GM23338 (cell line): Measurements from ENCODE around the gene NEU4. TPM values are rescaled to one million over a fixed set of nuclear protein-coding genes. Genes with fewer than 3 reads are reported as not detected.

Experiments
- ATAC-seq: fragments of 200-7000 bp; cut with Tn5 transposase; 3 replicates; pipeline ENCODE4 v1.9.1; 2020
- DNase-seq: peaks from one replicate; pipeline ENCODE4 v3.0.0-alpha.2; 2015; ENCODE audit warnings: low spot score
- H2AFZ ChIP-seq: fragments of 200-600 bp; sonication (generic); 2 replicates; pipeline ENCODE4 v1.8.0; 2016; ENCODE audit warnings: antibody characterized with exemption, mild to moderate bottlenecking, moderate library complexity
- H3F3A ChIP-seq: fragments of 200-600 bp; sonication (generic); replicated peaks from 2 replicates; pipeline ENCODE4 v1.8.0; 2017; ENCODE audit warnings: antibody characterized with exemption, mixed run types, low read depth
- H3K27ac ChIP-seq: fragments of 200-600 bp; sonication (generic); 2 replicates; pipeline ENCODE4 v1.6.1; 2016; ENCODE audit warnings: low read depth
- H3K27me3 ChIP-seq: fragments of 200-600 bp; sonication (generic); 2 replicates; pipeline ENCODE4 v1.8.0; 2016; ENCODE audit warnings: mild to moderate bottlenecking, mixed run types, moderate library complexity; ENCODE audit not compliant: insufficient read depth
- H3K36me3 ChIP-seq: fragments of 200-600 bp; sonication (generic); 2 replicates; pipeline ENCODE4 v1.8.0; 2016; ENCODE audit warnings: mild to moderate bottlenecking; ENCODE audit not compliant: insufficient read depth
- H3K4me1 ChIP-seq: fragments of 200-600 bp; sonication (generic); 2 replicates; pipeline ENCODE4 v1.8.0; 2016; ENCODE audit warnings: mild to moderate bottlenecking, moderate library complexity; ENCODE audit not compliant: insufficient read depth
- H3K4me2 ChIP-seq: fragments of 200-600 bp; sonication (generic); 2 replicates; pipeline ENCODE4 v1.7.1; 2017; ENCODE audit warnings: mixed run types
- H3K4me3 ChIP-seq: fragments of 200-600 bp; sonication (generic); 2 replicates; pipeline ENCODE4 v1.6.1; 2016; ENCODE audit warnings: mixed run types
- H3K79me2 ChIP-seq: fragments of 200-600 bp; sonication (generic); replicated peaks from 2 replicates; pipeline ENCODE4 v1.8.0; 2017; ENCODE audit warnings: mild to moderate bottlenecking; ENCODE audit not compliant: insufficient read depth
- H3K9me2 ChIP-seq: fragments of 200-600 bp; sonication (generic); 2 replicates; pipeline ENCODE4 v1.8.0; 2017; ENCODE audit not compliant: insufficient read depth
- H4K20me1 ChIP-seq: fragments of 200-600 bp; sonication (generic); replicated peaks from 2 replicates; pipeline ENCODE4 v1.8.0; 2017; ENCODE audit warnings: mild to moderate bottlenecking; ENCODE audit not compliant: insufficient read depth
- H3K27ac Mint-ChIP-seq: 2 replicates; pipeline ENCODE4 v1.8.0; 2020; ENCODE audit warnings: inconsistent platforms, mild to moderate bottlenecking, moderate library complexity, mixed read lengths
- H3K27me3 Mint-ChIP-seq: 3 replicates; pipeline ENCODE4 v1.8.0; 2022; ENCODE audit warnings: low read depth, mild to moderate bottlenecking, moderate library complexity, mixed read lengths, inconsistent platforms; ENCODE audit not compliant: insufficient read depth, poor library complexity
- H3K36me3 Mint-ChIP-seq: 3 replicates; pipeline ENCODE4 v1.8.0; 2021; ENCODE audit warnings: low read depth, mild to moderate bottlenecking, inconsistent platforms, moderate library complexity, mixed read lengths
- H3K4me1 Mint-ChIP-seq: 3 replicates; pipeline ENCODE4 v1.8.0; 2020; ENCODE audit warnings: mild to moderate bottlenecking, inconsistent platforms, mixed read lengths
- H3K4me3 Mint-ChIP-seq: 3 replicates; pipeline ENCODE4 v1.8.0; 2021; ENCODE audit warnings: moderate library complexity, mild to moderate bottlenecking, inconsistent platforms, mixed read lengths
- H3K9me3 Mint-ChIP-seq: 3 replicates; pipeline ENCODE4 v1.8.0; 2020; ENCODE audit warnings: moderate library complexity, mild to moderate bottlenecking, inconsistent platforms, mixed read lengths
- CREB1 ChIP-seq: fragments of 250-450 bp; sonication (Bioruptor Pico); IDR thresholded peaks from 2 replicates; pipeline ENCODE4 v1.5.0; 2020; ENCODE audit warnings: low read depth, mild to moderate bottlenecking, moderate library complexity
- EZH2 ChIP-seq: fragments of 200-600 bp; sonication (generic); IDR thresholded peaks from one replicate; pipeline ENCODE4 v1.8.0; 2017; ENCODE audit warnings: antibody characterized with exemption, mild to moderate bottlenecking, low read depth; ENCODE audit not compliant: unreplicated experiment
- EZH2phosphoT487 ChIP-seq: fragments of 200-600 bp; sonication (generic); IDR thresholded peaks from one replicate; pipeline ENCODE4 v1.8.1; 2018; ENCODE audit warnings: antibody characterized with exemption; ENCODE audit not compliant: unreplicated experiment
- JUNB ChIP-seq: IDR thresholded peaks from one replicate; pipeline ENCODE4 v1.6.1; 2016; ENCODE audit warnings: antibody characterized with exemption; ENCODE audit not compliant: unreplicated experiment
- NANOG ChIP-seq: IDR thresholded peaks from 2 replicates; pipeline ENCODE4 v1.6.1; 2016; ENCODE audit warnings: antibody characterized with exemption, borderline replicate concordance
- POLR2AphosphoS5 ChIP-seq: IDR thresholded peaks from 2 replicates; pipeline ENCODE4 v1.6.1; 2016; ENCODE audit warnings: antibody characterized with exemption, low read depth
- REST ChIP-seq: IDR thresholded peaks from one replicate; pipeline ENCODE4 v1.6.1; 2018; ENCODE audit warnings: antibody characterized with exemption; ENCODE audit not compliant: unreplicated experiment
- STAT1 ChIP-seq: IDR thresholded peaks from one replicate; pipeline ENCODE4 v1.6.1; 2016; ENCODE audit warnings: antibody characterized with exemption; ENCODE audit not compliant: unreplicated experiment
- ZNF331 ChIP-seq: fragments of 250-450 bp; sonication (Bioruptor Pico); IDR thresholded peaks from 2 replicates; pipeline ENCODE4 v1.5.0; 2020; ENCODE audit warnings: low read depth, mild to moderate bottlenecking, moderate library complexity
- ZNF462 ChIP-seq: fragments of 250-450 bp; sonication (Bioruptor Pico); IDR thresholded peaks from 2 replicates; pipeline ENCODE4 v1.5.0; 2020; ENCODE audit warnings: mild to moderate bottlenecking, moderate library complexity
- polyA plus RNA-seq: library from polyadenylated mRNA; unstranded; fragments of >200 nt; fragmentation: Nextera tagmentation; extraction: Ambion mirVana; gene quantifications from 2 replicates; pipeline ENCODE4 v1.2.1, GENCODE V29; 2016
- total RNA-seq: library from RNA; depleted of rRNA; stranded (reverse); fragments of >200 nt; shearing (Covaris generic); gene quantifications from 2 replicates; pipeline ENCODE4 v1.2.3, GENCODE V29; 2014
- TF ChIP-seq, protein P1 (sequence below), 2 experiments: fragments of 200-600 bp in 1 of 2; sonication (generic) in 1 of 2; conservative IDR thresholded peaks; 2 replicates each; pipeline versions ENCODE4 v1.5.1 to v1.6.1; 2016 to 2017; ENCODE audit warnings: antibody characterized with exemption in 2 of 2, low read depth in 2 of 2, mild to moderate bottlenecking in 2 of 2, moderate library complexity in 1 of 2

The NEU4 gene
- total and polyA plus RNA-seq, 2 experiments from 2014 or later: 0.29 to 1.2 TPM

- H3K79me2 ChIP-seq: no peaks in the 10 kb centered on the region
- H3K4me3 ChIP-seq: peak overlapping the region; percentile 34; the same call in 1 of the 2 replicates
- H3K9me2 ChIP-seq: no peaks in the 10 kb centered on the region
- ATAC-seq (no peak; the same call in none of the 3 replicates), DNase-seq (no peak)
- no peaks in the 10 kb centered on the region for H3K36me3 ChIP-seq
- TF ChIP-seq, protein P1, sequence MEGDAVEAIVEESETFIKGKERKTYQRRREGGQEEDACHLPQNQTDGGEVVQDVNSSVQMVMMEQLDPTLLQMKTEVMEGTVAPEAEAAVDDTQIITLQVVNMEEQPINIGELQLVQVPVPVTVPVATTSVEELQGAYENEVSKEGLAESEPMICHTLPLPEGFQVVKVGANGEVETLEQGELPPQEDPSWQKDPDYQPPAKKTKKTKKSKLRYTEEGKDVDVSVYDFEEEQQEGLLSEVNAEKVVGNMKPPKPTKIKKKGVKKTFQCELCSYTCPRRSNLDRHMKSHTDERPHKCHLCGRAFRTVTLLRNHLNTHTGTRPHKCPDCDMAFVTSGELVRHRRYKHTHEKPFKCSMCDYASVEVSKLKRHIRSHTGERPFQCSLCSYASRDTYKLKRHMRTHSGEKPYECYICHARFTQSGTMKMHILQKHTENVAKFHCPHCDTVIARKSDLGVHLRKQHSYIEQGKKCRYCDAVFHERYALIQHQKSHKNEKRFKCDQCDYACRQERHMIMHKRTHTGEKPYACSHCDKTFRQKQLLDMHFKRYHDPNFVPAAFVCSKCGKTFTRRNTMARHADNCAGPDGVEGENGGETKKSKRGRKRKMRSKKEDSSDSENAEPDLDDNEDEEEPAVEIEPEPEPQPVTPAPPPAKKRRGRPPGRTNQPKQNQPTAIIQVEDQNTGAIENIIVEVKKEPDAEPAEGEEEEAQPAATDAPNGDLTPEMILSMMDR (conservative IDR thresholded peaks at IDR 0.05; ENCODE audit: low read depth in 2 of 2): no peak
- TF ChIP-seq JUNB: no peak
- no peak for TF ChIP-seq CREB1
- no peak for TF ChIP-seq EZH2
- no peak for TF ChIP-seq ZNF331
- no peak for TF ChIP-seq NANOG
- no peak for TF ChIP-seq REST
- TF ChIP-seq ZNF462 (CRISPR knock-in tag): no peak
- no peak for TF ChIP-seq POLR2AphosphoS5
- TF ChIP-seq STAT1: no peak
- TF ChIP-seq EZH2phosphoT487: no peak
- H2AFZ ChIP-seq: peak overlapping the region; percentile 95
- no peaks in the 10 kb centered on the region; the same call in 1 of the 2 replicates for H3K4me1 ChIP-seq
- H3K27me3 ChIP-seq: peaks cover 22% of the 10 kb centered on the region
- Mint-ChIP-seq H3K9me3 (no peaks in the 10 kb centered on the region), H3K4me1 (peaks cover 7% of the 10 kb centered on the region), H3K4me3 (peak overlapping the region; percentile 57), H3K36me3 (no peaks in the 10 kb centered on the region), H3K27me3 (peaks cover 37% of the 10 kb centered on the region), H3K27ac (no peak overlapping the region)
- H3F3A ChIP-seq: no peaks in the 10 kb centered on the region
- peak overlapping the region; percentile 38; the same call in 1 of the 2 replicates for H3K4me2 ChIP-seq
- H3K27ac ChIP-seq: no peak overlapping the region
- no peaks in the 10 kb centered on the region for H4K20me1 ChIP-seq
These were observed 34.5 kb downstream of the NEU4 start for GRCh38 chr2:241843321-241844065.
